Suppressor macrophage (primary cell): ENCODE data around the gene TMPRSS7.

ENCODE experiments used
- DNase-seq, 4 experiments: peaks; one replicate each; pipeline ENCODE4 v3.0.0-alpha.2; 2020 to 2022
- total RNA-seq, 17 experiments: gene quantifications; one replicate each; lab custom pipeline; 2026; ENCODE audit warnings: mixed read lengths in 6 of 17, inconsistent platforms in 3 of 17; lab: John Stamatoyannopoulos, UW

TMPRSS7 gene
- total RNA-seq, result 0 to 2.3 (median 0) reads per million in 17 experiments

- DNase-seq, result no peak
Measured at GRCh38 chr3:112034436-112034835, at the start of gene TMPRSS7. TMPRSS7 (plus strand) TSS chr3:112034736; CDS start chr3:112034846, 110 bp downstream.

DNA sequence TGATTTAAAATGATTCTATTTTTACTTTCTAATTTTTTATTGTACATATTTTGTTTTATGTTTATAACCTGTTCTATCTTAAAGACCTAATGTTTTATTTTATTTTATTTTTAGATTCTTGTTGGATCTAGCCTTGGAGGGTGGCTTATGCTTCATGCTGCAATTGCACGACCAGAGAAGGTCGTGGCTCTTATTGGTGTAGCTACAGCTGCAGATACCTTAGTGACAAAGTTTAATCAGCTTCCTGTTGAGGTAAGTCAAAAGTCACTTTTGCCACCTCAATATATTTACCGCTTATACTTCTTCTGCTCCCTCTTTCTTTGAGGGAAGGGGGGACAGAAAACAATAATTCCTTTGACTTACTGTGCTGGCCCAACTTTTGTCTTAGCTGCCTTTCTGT lies 47.7 kb upstream of the TMPRSS7 start:
- no peak for DNase-seq

GRCh38 chr3:111989061-111989678 lies 45.4 kb upstream of the TMPRSS7 start:
- DNase-seq, result peak; percentile 27 to 66 (median 46)

GRCh38 chr3:111993038-111993437 lies 41.5 kb upstream of the TMPRSS7 start:
- DNase-seq, result no peak

DNA sequence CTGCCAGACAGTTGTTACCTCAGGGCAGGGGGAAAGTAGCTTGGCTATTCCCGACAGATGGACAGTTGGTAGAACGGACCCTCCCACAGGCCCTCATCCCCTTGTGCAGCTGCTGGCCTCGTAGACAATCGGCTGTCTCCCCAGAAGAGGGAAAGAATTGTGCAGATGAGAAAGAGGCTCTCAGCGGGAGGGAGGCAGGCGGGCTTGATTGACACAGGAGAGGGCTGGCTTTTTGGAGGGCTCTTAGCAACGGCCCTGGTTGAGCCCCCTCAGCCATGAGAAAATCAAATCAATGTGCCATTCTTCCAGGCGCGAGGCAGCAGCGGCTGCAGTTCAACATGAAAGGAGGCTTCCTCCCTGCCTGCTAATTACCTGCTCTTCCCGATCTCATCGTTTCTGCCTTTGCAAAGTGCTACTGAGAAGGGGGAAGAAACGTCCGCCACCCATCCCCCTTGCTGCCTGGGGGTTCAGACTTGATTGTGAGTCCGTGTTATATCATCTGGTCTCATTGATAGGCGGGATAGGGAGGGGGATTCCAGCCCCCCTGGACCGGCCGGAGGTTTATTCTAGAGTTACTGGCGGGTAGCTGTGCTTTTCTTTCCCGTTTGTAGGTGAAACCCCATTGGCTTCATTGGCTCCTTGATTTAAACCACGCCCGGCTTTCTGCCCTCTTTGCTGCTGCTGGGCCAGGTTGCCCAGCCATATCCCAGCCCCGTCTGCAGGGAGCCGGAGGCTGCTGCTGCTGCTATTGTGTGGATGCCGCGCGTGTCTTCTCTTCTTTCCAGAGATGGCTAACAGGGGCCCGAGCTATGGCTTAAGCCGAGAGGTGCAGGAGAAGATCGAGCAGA lies 35.7 kb upstream of the TMPRSS7 start, which contains the start of gene TAGLN3:
Gene TAGLN3, plus strand, starts transcription at position 287 of the 848 bp plus-strand sequence. Its CDS starts 501 bp downstream, at position 788.
- peak in 2 of 4 experiments; percentile 9 to 22 for DNase-seq

DNA sequence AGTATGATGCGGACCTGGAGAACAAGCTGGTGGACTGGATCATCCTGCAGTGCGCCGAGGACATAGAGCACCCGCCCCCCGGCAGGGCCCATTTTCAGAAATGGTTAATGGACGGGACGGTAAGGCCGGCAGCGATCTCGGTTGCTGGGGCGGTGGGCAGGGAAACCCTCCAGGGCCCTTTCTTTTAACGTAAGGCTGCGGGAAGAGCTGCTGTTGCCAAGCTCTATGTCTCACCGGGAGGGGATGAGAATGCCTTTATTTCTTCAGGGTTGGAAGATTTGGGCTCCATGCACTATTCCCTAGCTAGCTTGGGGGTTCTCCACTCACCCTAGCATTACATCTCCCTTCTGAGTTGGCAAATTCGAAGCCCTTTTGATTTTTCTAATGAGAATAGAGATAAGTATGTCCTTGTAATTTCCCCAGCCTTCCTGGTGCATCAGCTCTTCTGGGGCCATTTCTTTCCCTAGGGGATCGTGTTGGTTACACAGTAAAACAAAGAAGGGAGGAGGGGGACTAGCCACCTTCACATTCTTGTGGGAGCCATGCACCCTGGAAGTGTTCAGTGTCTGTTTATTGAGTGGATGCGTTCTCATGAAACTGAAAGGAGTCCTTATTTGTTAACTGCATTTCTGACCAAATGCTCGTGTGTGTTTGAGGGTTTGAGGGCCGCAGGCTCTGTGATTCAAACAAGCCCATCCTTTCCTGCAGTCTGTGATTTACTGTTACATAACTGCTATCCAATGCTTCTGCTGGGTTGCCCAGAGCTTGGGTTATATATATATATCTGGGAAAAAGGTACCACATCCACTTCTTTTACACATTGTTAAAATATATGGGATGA lies 34.8 kb upstream of the TMPRSS7 start:
- no peak for DNase-seq

DNA sequence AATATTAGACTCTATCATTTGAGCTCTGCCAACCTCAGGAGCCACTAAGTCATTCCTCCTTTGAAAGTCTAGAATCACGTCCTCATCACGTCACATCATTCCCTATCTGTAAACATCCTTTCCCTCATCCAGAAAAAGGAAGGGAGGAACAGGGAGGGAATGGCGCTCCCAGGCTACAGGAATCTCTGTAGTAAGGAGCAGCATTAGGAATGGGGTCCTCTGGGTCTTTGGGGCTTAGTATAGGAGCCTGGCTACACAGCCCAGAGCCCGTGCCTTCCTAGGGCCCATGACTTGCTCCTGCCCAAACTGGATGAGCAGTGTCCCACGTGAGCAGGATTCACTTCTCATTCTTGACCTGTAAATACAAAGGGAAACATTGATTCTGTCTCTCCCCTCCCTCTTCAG lies 34.2 kb upstream of the TMPRSS7 start:
- DNase-seq, result no peak

DNA sequence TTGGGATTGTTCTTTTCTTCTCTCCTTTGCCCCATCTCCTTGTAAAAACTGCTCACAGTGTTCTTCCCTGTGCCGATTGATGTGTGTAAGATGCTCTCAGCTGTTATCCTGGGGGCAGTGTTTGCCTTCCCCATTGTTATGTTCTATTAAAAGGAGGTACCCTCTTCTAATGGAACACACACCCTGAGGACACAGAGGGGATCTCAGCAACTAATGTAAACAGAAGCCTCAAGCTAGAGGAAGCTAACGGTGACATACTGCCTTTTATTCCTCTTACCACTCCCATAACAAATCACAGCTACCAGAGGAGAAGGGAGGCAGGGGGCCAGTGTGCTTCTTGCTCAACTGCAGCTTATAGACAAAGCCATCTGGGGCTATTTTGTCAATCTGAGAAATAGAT lies 33.6 kb upstream of the TMPRSS7 start:
- DNase-seq, result no peak

DNA sequence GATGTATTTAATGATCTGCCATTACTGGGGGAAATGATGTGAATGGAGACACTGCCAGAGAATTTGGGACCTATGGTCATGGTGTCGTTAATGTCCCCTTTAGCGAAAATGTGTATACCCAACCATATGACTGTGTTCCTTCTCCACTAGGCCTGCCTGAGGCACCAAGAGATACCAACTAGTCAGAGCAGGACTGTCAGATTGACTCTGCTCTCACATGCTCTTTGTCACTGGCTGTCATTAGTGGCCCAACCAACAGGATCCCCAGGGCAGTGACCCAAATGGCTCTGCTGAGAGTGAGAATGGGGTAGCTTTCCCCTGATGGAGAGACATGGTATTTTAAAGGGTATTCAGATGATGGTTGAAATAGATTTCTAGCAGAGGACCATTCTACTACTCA lies 33.0 kb upstream of the TMPRSS7 start:
- no peak for DNase-seq

DNA sequence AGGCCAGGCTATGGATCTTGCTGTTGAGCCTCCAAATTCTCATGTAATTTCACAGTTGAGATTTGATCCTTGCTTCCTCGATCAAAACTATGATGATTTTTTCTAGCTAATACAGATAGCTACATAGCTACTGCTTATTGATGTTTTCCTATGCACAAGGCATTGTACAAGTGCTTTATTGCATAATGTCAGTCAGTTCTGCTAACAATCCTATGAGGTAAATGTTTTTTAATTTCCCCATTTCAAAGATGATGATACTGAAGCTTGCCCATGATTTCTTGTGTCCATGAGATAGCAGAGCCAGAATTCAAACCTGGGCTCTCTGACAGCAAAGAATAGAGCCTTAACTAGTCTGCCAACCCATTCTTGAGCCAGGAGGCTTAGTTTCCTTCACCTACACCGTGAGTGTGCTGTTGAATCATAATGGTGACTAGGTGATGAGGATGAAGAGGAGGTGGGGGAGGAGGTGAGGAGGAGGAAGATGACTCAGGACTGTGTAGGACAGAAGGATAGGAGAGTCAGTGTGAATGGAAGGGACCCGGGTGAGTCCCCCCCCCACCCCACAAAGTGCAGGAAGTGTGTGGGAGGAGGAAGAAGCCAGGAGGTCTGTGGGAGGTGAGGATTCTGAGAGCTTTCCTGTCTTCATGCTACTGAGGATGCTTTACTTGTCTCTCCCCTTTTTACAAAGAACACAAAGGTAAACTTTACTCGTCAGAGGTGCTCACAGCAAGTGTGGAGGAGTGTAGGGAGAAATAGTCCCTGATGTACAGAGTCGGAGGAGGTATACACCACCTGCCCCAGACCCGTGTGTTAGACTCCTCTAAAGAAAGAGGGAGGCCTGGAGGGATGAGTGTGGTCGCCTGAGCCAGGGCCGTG lies 32.2 kb upstream of the TMPRSS7 start:
- DNase-seq, result peak in 3 of 4 experiments; percentile 14 to 55 (median 45)

DNA sequence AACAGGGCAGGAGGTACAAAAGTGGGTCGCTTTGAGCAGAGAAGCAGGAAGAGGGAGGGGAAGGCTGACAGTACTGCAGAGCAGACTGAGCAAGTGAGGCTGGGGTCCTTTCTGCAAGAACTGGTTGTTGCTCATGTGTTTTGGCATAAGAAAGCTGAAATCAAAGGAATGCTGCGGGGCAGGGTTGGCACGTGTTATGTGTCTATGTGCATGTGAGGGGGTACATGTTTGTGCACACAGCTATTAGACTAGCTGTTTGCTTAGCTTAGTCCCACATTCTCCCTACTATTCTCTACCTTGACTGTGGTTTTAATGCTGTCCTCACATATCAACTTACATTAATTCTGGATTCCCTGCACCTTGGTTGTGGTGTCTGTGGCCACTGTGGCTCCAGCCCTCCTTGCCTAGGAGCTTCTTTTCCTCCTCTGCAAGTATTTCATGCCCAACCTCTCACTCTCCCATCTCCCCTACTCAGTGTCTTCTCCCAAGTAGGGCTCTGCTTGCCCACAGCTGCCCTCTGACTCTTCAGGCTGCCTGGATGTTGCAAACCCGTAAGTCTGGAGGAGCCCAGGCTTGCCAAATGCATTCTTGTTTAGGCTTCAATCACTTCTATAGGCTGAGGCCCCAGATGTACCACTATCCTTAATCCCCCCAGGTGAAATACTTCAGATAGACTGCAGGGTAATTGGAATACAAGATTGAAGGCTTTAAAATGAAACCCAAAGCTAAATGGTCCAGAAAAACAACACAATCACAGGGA lies 31.0 kb upstream of the TMPRSS7 start:
- no peak for DNase-seq

- no peak for DNase-seq
Measured at GRCh38 chr3:112004187-112004586, 30.3 kb upstream of the TMPRSS7 start.

DNA sequence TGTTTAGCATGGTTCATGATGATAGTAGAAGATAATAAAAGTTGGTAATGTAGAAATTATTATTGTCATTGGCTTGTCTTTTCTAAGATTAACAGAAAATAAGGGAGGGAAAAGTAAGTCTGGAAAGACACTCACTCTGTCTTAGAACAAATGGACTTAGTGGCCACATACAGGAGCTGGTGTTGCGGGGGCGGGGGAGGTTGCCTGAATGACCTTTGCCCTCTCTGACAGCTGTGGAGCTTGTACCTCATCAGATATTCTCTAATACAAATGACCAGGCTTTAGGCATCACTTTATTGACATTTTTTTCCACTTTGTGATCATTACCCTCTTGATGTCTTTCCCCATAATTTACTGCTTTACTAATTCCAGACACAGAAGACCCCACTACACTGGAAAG lies 29.9 kb upstream of the TMPRSS7 start:
- DNase-seq, result no peak

GRCh38 chr3:112005091-112005672 lies 29.4 kb upstream of the TMPRSS7 start:
- DNase-seq, result no peak

GRCh38 chr3:112007633-112008032 lies 26.9 kb upstream of the TMPRSS7 start:
- DNase-seq, result no peak

DNA sequence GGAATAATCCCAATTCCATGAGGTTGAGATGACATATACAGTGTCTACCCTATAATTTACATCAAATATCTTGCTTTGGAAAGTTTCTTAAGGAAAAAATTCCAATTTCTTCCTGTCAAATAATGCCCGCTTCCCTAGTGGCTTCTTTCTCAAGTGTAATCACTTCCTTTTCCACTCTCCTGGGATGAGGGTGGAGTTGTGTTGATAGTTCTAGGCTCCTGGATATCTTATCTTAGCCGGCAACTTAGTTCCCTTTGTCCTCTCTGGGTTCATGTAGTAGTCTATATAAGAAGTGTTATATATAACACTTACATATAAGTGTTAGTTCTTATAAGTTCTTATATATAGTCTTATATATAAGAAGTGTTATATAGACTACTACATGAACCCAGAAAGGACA lies 24.9 kb upstream of the TMPRSS7 start:
- no peak for DNase-seq

DNA sequence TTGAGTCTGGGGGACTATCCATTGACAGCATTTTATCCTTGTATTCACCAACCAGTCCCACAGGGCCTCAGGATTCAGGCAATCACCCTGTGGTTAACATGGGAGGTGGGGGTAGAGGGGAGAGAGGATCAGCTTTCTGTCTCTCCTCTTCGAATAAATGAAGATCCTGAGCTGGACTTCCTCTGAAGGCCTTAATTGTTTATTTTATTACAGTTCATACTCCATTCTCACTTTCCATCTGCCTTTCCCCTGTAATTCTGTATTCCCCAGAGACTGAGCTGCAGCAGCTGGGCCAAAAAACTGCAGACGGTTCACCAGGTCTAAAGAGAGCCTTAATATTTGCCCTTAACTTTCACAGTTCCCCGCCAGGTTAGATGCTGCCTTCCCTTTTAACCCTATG lies 23.9 kb upstream of the TMPRSS7 start:
- no peak for DNase-seq

DNA sequence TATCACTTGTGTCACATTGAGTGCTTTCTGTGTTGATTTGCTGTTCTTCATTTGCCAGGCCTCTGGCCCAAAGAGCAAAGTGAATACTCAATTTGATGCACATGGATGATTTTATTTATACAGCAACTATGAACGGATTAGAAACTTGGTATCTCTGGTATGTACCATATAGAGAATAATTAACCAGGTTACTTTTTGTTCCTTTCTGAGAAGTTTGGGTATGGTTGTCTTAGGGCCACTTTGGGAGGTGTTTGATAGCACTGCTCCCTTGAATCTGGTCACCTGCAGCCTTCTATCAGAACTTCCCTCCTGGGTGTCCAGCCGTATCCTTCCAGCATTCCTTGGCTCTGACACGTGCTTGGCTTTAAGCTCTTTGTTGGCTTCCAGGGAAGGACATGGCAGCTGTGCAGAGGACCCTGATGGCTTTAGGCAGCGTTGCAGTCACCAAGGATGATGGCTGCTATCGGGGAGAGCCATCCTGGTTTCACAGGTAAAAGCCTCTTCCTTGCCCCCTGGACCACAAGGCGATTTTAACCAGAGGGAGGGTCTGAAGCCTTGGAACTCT lies 23.1 kb upstream of the TMPRSS7 start:
- DNase-seq, result no peak

DNA sequence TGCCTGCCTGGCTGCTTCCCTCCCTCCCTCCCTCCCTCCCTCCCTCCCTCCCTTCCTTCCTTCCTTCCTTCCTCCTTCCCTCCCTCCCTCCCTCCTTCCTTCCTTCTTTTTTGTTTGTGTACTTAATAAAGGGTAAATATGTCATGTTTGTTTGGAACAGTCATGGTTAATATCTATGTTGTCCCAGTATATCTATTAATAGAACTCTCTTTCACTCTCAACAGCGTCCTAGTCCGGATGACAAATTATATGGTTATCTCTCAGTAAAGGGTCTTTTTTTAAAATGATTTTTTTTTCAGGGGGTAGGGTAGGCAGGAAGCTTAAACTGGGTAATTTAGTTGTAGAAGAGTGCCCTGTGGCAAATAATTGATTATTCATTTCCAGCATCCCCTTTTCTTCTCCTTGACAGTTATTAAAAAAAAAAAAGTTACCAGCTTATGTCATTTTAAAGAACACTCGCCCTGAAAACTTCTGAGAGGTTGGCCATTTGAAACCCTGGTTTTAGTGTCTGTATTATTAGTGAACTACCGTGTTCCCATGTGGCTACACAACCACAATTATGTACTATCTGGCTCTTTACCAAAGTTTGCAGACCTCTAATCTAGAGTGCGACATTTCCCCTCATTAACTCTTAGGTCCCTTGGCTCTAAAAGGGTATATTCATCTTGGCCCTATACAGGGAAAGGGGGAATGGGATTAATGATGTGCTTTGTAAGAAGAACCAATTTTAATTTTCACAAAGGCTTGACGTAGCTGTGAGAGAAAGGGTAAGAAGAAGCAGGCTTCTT lies 22.1 kb upstream of the TMPRSS7 start:
- DNase-seq, result no peak
